HG03139 (cell line): ENCODE measurements around the gene PKNOX2.
"Not testable (repeated sequence)": the region's sequence is repeated elsewhere in the genome, so short reads cannot be mapped to it uniquely, and the experiment has no call there.

Source experiments
- ATAC-seq: cut with Tn5 transposase; IDR thresholded peaks from one replicate; pipeline ENCODE4 v1.9.1; 2021; ENCODE audit not compliant: unreplicated experiment

PKNOX2 gene

DNA sequence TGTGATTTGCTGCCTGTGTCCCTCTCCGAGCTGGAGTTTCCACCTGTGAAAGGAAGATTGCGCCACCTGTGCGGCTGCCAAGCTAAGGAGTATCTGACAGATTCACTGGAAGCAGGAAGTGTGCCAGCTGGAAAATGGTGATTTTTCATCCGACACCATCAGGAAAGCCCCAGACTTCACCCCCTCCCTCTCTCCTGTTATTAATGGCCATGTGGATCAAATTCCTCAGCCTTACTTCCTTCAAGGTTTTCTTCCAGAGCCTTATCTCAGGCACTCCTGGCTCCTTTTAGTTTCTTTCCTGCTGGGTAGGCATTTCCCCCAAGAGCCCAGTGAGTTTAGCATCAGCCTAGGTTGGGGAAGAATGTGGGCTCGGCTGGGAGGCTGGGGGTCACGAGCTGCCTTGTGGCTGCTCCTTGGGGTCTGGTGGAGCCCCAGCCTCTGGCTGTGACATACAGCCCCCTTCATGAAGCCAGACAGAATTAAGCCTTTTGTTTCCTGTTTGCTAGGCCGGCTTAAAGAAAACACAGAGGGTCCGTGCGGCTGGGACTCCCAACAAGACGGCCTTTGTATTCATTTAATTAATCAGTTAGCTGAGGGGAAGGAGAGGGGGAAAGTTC, 37.1 kb downstream of the PKNOX2 start:
- no peak for ATAC-seq

DNA sequence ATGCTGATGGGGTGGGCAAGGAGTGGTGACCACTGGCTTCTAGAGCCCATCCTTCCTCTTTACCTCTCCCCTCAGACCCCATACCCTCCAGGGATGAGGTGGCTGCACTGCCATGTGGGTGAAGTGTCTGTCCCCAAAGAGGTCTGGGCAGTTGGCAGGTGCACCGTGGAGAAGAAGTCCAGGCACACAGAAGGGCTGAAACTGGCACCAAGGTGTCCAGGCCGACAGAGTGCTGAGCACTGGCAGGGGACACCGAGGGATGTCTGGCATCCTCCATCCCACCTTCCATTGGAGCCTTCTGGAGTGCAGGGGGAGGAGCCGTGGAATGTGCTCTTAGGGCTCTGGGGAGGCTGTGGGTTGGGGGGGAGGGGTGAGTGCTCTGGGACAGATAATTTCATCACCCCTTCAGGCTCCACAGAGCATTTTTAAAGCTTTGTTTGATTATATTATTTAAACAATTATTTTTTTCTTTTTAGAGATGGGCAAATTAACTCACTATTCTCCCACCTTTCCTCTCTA, 37.9 kb downstream of the PKNOX2 start:
- no peak for ATAC-seq

DNA sequence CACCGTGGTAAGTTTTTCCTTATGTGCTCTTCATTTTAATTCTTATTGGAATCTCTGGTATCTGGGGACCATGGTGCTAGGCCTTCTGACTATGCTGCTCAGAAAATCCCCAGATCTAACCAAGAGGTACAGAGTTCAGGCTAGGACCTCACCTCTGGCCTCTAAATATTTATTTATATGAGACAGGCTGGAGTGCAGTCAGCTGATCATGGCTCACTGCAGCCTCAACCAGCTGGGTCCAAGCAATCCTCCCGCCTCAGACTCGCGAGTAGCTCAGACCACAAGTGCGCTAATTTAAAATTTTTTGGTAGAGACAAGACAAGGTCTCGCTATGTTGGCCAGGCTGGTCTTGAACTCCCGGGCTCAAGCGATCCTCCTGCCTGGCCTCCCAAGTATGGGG, 38.4 kb downstream of the PKNOX2 start:
- no peak for ATAC-seq

DNA sequence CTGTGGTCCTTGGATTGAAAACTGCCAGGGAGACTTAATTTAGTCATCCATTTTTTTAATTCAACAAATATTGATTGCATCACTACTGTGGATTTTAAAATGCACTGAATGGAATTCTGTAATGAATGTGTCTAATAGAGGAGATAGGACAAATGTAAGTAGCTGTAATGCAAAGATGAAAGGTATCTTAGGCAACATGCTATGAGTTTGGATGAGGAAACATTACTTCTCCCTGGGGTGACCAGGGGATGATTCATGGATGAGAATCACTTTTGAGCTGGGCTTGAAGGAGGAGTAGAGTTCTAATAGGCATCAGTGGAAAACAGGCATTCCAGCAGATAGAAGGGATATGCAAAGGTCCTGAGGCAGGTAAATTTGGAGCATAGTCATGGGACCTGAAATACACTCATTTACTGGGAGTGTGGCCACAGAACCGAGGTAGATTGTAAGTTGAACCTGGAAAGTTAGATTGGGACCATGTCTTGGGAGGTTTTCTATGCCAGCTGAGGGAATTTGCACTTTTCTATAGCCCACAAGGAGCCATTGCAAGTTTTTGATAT, 43.4 kb downstream of the PKNOX2 start:
- no peak for ATAC-seq

DNA sequence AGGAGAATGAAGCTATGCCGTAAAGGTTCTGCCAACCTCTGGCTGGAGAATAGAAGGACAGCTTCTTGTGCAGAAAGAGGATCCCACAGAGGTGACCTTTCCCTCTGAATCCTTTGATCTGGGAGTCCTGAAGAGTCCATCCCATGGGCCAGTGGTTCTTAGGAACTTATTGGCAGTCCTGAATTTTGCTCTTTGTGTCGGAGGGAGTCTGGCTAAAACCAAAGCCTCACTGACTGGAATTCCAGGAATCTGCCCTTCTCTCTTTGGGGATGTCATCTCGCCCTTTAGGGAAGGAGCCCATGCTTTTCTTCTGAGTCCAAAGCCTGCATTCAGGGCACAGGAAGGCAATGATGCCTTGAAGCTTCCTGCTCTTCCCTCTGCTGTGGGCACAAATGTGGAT, 45.5 kb downstream of the PKNOX2 start:
- no peak for ATAC-seq

DNA sequence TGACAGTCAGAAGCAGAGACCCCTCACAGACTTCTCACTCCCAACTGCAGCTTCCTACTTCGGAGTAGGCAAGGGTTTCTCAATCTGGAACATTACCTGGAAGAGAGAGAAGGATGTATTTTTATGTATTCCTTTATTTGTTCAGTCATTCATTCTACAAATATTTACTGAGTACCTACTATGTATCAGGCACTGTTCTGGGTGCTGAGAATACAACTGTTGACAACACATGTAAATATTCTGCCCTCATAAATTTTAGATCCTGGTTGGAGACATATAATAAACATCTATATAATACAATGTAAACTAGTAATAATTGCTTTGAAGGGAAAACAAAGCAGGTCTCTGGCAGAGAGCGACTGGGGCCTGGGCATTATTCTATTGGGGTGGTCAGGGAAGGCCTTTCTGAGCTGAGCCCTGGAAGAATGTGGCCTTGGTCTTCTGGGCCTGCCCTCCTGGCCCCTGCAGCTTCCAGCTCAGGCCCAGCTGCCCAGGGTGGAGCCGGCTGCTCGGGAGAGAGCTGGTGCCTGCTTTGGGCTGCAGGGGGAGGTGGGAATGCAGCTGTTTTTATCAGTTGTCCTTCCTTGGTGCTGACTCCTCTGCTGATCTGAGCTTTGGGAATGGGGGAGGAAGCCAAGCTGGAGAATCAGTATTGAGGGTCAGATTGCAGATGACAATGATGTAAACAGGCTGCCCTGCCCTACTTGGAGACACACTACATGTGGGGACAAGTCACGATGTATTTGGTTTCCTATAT, 46.8 kb downstream of the PKNOX2 start:
- no peak for ATAC-seq

DNA sequence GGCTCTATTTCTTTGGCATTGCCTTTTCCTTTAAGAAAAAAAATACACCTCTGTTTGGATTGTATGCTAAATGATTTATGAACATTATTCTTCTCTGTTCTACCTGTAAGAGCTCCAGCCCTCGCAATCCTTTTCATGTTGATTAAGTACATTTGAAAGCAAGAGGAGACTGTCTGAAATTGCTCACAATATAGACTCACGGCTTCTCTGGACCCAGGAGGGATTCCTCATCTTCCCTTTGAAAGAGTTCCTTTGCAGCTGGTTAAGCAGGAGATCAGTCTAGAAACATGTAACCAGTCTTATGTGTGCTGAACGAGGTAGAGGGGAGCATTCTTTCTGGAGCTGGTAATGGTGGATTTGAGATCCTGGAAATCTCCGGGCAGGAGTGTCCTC, 47.4 kb downstream of the PKNOX2 start:
- no peak for ATAC-seq

DNA sequence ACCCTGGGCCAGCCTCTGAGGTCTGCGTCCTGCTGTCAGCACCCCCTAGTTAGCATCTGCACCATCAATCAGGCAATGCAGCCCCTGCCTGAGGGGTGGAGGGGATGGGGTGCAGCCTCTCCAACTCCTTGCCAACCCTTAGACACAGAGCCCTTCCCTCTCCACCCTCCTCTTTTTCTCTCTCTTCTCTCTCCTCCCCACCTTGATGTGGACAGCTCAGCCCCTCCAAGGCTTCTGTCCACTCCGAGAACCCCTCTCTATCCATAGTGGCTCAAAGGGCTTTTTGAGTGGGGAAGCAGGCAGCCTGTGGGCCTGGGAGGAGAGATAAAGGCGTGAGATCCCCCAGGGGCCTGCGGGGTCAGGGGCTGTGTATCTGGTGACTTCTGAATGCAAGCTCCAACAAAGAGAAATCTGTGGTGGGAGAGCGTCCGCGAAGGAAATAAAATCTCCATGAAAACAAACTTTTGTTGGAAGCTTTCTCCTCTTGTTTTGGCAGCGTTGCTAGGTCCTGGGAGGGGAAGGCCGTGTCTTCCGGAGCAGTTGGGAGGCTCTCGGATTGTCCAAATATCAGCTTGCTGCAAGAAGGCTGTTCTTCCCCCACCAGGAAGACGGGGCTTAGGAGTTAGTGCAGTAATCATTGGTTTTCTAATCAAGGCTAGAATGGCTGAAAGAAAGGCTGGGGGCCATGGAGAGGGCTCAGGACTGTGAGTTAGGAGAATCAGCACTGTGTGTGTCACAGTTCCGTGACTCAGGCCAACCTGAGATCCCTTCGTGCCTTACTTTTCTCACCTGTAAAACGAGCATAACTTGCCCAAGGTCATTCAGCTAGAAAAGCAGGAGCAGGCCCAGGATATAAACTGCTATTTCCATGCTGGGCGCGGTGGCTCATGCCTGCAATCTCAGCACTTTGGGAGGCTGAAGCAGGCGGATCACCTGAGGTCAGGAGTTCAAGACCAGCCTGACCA, 50.3 kb downstream of the PKNOX2 start:
- ATAC-seq, result no peak

DNA sequence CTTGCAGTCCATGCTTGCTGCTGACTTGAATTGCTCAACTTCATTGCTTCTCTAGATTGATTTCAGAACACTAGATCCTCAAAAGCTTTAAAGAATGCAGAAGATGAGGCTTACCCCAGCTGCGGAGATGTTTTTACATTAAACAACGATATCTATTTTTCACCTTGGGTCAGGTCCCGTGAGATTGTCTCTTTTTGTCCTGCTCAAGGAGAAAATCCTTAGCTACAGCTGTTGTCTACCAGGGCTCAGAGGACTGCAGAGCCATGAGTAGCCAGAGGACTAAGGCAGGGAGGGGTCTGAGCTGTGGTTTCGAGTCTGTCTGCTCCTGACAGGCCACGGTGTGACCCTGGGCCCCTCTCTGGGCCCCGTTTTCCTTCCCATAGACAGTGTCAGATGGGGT, 51.4 kb downstream of the PKNOX2 start:
- ATAC-seq, result no peak

DNA sequence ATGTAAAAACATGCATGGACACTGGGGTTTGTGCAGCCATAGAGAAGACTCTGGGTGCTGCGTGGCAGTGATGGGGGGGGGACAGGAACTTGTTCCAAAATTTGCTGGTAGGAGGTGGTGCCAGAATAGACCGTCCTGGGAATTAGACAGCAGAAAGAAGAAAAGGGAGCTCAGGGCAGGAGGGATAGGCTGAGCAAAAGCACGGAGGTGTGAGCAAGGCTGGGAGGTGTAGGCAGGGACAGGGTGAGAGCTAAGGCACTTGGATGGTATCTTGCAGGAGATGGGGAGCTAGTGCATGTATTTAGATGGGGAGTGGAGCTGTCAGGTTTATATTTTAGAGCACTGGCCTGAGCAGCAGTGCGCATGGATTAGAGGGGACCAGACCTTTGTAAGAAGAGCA, 53.8 kb downstream of the PKNOX2 start:
- no peak for ATAC-seq

DNA sequence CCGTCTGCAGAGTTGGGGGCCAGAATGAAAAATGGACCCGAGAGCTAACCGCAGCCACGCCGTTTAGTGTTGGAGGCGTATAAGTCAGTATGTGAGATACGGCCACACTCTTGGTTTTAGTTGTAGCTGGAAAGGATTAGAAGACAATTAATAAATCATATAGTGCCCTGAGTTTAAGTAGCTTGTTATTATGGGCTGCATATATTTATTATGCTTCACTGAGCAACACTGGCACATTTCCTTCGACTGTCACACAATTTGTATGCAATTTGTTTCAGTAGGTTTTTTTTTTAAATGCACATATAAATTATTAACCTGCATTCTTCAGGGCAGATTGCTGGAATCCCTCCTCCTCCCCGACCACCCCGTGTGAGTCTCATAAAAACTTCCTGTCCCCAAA, 56.9 kb downstream of the PKNOX2 start:
- ATAC-seq, result no peak

DNA sequence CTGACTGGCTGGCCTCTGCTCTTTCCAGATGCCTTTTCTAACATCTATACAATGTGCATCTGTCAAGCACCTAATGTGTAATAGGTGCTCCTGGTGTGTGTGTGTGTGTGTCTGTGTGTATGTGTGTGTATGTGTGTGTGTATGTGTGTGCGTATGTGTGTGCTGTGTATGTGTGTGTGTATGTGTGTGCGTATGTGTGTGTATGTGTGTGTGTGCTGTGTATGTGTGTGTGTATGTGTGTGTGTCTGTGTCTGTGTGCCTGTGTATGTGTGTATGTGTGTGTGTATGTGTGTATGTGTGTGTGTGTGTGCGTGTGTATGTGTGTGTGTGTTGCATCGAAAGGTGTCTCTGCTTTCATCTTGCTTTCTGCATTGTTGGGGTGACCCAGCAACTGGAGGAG, 57.9 kb downstream of the PKNOX2 start:
- no peak for ATAC-seq

DNA sequence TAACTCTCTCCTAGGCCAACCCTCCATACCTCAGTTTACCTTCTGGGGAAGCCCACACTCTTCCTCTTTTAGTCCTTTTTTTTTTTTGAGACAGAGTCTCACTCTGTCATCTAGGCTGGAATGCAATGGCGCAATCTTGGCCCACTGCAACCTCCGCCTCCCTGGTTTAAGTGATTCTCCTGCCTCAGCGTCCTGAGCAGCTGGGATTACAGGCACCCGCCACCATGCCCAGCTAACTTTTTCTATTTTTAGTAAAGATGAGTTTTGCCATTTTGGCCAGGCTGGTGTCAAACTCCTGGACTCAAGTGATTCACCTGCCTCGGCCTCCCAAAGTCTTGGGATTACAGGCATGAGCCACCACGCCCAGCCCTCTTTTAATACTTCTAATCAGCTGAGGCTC, 58.6 kb downstream of the PKNOX2 start:
- ATAC-seq, result not testable (repeated sequence)

DNA sequence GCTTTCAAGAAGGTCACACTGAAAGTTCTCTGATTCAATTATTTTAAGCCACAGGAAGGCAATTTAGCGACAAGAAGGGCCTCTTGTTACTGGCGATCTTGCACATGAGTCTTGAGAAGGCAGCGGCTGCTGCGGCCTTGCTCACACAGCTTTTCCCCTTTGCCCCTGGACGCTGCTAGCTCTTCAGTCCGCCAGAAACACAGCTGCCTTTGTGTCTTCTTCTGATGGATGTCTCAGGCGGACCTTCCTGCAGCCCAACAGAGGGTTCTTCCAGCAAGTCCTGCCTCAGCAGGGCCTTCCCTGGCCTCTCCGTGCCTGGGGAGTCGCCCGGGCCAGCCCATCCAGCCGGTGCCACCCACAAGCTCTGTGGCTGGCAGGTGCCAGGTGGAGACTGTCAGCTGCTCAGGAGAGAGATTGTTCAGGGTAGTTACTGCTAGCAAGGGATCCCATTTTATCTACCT, 59.4 kb downstream of the PKNOX2 start:
- ATAC-seq, result no peak

DNA sequence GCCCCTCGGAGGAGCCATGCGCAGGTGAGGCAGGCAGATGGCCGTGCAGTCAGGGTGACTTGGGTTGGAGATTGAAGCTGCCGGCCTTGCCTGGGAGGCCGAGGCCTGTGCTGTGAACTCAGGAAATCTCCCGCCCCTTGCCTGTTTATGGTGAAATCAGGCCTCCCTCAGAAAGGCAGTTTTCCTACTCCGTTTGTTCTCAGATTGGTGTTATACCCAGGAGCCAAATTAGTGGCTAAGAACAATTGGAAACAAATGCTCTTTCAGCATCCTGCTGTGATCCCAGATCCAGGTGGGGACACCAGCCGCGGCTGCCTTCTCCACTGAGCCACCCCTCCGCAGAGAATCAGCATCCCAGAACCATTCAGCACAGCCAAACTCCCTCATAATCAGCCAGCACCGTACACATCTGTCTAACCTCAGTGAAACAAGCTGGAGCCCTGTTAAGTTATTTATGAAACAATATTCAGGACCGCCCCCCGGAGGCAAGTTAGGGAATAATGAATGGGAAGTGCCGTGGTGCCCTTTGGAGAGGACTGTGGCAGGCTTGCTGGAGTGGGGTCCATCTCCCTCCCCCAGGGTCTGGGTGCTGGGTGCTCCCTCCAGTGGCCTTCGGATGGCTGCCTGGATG, 60.0 kb downstream of the PKNOX2 start:
- no peak for ATAC-seq

DNA sequence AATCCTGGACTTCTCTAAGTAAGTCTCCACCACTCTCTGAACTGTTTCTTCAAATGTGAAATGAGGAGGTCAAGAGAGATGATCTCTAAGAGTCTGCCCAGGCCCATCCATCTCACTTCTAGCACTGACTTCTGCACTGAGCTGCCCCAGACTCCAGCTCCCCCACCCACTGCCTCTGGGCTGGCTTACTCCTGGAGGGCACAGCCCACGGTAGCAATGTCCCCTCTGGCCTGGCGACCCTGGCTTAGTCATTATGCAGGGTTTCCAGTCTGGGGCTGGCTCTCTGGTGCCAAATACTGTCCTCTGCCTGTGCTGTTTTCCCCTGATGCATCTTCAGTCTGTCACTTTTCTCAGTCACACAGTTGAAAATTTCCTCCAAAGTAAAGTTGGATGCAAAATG, 60.9 kb downstream of the PKNOX2 start:
- ATAC-seq, result no peak

DNA sequence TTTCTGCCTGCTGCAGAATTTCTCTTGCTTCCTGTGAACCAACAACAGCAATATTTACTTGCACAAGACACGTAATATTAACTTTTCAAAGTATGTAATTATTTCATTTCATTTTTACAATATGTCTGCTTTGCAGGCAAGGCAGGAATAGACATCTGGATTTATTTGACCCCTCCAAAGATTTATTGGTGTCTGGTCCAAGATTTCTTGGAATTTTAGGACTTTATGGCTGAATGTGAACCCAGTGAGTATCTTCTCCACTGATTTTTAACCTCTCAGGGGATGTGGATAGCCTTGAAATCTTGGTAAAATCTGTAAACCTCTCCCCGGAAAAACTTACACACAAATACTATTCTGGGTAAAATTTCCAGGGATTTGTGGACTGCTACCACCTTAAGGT, 61.5 kb downstream of the PKNOX2 start:
- ATAC-seq, result no peak

DNA sequence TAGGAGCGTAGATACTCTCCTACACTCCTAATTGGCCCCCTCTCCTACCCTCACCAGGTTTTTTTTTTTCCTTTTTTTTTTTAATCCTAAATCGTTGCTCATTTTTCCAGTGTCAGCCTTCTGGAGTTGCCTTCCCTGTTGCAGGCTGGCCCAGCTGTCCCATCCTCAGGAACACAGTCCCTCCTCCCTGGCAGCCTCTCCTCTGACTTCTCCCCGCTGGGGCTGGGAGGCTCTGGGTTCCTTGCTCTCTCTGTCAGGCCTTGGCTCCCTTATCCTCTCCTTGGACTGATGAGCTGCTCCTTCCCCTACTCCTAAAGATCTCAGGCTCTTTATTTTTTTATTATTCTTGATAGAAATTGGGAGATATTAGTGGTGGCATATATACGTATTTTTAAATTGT, 62.2 kb downstream of the PKNOX2 start:
- ATAC-seq, result no peak

DNA sequence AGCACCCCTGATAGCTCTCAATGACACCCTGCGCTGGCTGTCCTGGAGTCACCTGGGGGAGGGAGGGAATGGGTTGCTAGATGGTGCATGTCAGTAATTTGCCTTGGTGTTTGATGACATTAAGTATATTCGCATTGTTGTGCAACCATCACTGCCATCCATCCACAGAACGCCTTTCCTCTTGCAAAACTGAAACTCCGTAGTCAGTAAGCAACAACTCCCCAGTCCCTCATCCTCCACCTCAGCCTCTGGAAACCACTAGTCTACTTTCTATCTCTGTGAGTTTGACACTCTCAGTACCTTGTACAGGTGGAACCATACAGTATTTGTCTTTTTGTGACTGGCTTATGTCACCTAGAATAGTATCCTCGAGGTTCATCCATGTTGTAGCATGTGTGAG, 62.6 kb downstream of the PKNOX2 start:
- ATAC-seq, result no peak

DNA sequence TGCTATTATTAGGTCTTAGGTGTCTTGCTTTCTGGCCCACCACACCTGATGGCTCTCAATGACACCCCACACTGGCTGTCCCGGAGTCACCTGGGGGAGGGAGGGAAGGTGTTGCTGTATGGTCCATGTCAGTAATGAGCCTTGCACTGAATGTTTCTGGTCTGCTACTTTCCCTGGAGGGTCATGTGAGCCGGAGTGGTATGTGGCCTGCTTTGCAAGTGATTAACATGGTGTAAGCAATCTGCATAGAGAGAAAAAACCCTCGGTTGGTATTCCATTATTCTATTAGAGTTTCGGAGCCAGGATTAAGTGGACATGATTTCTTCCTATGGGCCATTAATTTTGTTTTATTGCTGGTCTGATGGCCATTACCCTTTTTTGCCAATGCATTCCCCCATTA, 63.9 kb downstream of the PKNOX2 start:
- no peak for ATAC-seq

DNA sequence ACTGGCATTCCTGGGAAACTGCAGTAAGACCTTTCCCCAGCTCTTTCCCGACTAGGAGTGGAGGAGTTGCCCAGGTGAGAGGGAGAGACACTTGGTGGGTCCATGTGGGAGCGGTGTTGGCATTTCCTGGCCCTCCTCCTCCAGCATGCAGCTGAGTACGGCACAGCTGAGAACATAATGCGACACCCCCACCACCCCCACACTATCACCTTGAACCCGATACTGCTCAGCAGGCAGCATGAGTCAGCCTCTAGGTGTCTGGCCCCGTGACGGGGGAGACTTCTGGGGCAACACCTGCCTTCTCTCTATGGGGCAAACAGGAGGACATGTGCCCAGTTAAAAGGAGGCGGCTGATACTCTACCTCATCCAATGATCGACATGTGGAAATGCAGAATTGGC, 64.4 kb downstream of the PKNOX2 start:
- no peak for ATAC-seq
